ENCODE results near the gene CCL22.

DNA sequence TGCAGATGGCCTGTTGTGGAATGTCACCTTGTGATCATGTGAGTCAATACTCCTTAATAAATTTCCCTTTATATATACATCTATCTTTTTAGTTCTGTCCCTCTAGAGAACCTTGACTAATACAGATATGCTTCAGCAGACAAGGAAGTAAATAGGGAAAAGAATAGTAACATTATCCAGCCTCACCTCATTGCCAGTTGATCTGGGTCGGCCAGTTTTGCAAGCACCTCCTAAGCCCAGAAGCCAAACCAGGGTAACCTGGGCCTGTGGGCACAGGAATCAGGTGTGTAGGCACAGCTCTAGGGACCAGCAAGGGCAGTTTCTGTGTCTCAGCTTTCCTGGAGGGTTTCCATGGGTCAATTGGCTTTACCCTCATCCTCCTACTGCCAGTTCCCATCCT, 34.1 kb downstream of the CCL22 start:
- TF ChIP-seq TAF1 (IDR thresholded peaks at IDR 0.05; ENCODE audit: low read depth) (no peak), EZH2 (IDR thresholded peaks at IDR 0.05; ENCODE audit: borderline replicate concordance, insufficient read depth, low read length, poor library complexity, severe bottlenecking) (no peak), EP300 (conservative IDR thresholded peaks at IDR 0.05; ENCODE audit: poor library complexity, severe bottlenecking) (no peak)
- TF ChIP-seq, protein P1, sequence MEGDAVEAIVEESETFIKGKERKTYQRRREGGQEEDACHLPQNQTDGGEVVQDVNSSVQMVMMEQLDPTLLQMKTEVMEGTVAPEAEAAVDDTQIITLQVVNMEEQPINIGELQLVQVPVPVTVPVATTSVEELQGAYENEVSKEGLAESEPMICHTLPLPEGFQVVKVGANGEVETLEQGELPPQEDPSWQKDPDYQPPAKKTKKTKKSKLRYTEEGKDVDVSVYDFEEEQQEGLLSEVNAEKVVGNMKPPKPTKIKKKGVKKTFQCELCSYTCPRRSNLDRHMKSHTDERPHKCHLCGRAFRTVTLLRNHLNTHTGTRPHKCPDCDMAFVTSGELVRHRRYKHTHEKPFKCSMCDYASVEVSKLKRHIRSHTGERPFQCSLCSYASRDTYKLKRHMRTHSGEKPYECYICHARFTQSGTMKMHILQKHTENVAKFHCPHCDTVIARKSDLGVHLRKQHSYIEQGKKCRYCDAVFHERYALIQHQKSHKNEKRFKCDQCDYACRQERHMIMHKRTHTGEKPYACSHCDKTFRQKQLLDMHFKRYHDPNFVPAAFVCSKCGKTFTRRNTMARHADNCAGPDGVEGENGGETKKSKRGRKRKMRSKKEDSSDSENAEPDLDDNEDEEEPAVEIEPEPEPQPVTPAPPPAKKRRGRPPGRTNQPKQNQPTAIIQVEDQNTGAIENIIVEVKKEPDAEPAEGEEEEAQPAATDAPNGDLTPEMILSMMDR (IDR thresholded peaks at IDR 0.05; ENCODE audit: poor library complexity, severe bottlenecking): no peak
